SK-N-SH (cell line): ENCODE data around the gene TMEM109.

Experiments used
- EZH2phosphoT487 ChIP-seq: fragments of 200-600 bp; sonication (generic); IDR thresholded peaks from 2 replicates; pipeline ENCODE4 v1.6.1; 2017; ENCODE audit warnings: low read depth, mixed run types, mild to moderate bottlenecking, antibody characterized with exemption, moderate library complexity, borderline replicate concordance
- FOSL2 ChIP-seq: IDR thresholded peaks from 2 replicates; pipeline ENCODE4 v1.4.0; 2012; ENCODE audit warnings: low read depth, mild to moderate bottlenecking, moderate library complexity, borderline replicate concordance
- JUND ChIP-seq: IDR thresholded peaks from 2 replicates; pipeline ENCODE4 v1.4.0; 2012
- NRF1 ChIP-seq: IDR thresholded peaks from 2 replicates; pipeline ENCODE4 v1.6.1; 2012; ENCODE audit warnings: low read depth, mild to moderate bottlenecking, low read length
- POLR2AphosphoS5 ChIP-seq: IDR thresholded peaks from 2 replicates; pipeline ENCODE4 v1.6.1; 2012; ENCODE audit warnings: low read depth, low read length
- TF ChIP-seq, protein P1 (sequence below): fragments of 200-600 bp; sonication (generic); IDR thresholded peaks from 2 replicates; pipeline ENCODE4 v1.6.1; 2017; ENCODE audit warnings: antibody characterized with exemption, mild to moderate bottlenecking, moderate library complexity
- TF ChIP-seq, protein P2 (sequence below): IDR thresholded peaks from 2 replicates; pipeline ENCODE4 v1.4.0; 2012; ENCODE audit warnings: low read depth, borderline replicate concordance
- TF ChIP-seq, protein P3 (sequence below): fragments of 150-350 bp; IDR thresholded peaks from 2 replicates; pipeline ENCODE4 v1.6.1; 2017; ENCODE audit warnings: antibody characterized with exemption, low read length, low read depth, borderline replicate concordance

DNA sequence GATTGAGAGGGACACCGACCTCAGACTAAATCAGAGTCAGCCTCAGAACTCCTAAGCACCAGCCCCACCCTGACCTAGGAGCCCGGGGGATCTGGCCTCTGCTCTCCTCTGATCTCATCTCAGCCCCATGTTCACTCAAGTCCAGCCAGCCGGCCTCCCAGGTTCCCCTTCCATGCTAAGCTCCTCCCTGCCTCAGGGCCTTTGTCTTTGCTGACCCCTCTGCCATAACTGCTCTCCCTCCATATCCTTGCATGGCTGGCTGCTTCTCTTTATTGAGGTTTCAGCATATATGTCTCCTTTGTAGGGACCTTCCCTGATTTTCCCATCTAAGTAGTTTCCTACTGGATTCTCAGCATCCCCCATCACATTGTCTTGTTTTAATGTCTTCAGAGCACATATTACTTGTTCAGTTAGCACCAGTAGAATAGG, 38.8 kb downstream of the TMEM109 start:
- TF ChIP-seq, protein P1, sequence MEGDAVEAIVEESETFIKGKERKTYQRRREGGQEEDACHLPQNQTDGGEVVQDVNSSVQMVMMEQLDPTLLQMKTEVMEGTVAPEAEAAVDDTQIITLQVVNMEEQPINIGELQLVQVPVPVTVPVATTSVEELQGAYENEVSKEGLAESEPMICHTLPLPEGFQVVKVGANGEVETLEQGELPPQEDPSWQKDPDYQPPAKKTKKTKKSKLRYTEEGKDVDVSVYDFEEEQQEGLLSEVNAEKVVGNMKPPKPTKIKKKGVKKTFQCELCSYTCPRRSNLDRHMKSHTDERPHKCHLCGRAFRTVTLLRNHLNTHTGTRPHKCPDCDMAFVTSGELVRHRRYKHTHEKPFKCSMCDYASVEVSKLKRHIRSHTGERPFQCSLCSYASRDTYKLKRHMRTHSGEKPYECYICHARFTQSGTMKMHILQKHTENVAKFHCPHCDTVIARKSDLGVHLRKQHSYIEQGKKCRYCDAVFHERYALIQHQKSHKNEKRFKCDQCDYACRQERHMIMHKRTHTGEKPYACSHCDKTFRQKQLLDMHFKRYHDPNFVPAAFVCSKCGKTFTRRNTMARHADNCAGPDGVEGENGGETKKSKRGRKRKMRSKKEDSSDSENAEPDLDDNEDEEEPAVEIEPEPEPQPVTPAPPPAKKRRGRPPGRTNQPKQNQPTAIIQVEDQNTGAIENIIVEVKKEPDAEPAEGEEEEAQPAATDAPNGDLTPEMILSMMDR = no peak
- no peak for TF ChIP-seq POLR2AphosphoS5
- no peak for TF ChIP-seq EZH2phosphoT487
- TF ChIP-seq NRF1 = no peak
- TF ChIP-seq, protein P2, sequence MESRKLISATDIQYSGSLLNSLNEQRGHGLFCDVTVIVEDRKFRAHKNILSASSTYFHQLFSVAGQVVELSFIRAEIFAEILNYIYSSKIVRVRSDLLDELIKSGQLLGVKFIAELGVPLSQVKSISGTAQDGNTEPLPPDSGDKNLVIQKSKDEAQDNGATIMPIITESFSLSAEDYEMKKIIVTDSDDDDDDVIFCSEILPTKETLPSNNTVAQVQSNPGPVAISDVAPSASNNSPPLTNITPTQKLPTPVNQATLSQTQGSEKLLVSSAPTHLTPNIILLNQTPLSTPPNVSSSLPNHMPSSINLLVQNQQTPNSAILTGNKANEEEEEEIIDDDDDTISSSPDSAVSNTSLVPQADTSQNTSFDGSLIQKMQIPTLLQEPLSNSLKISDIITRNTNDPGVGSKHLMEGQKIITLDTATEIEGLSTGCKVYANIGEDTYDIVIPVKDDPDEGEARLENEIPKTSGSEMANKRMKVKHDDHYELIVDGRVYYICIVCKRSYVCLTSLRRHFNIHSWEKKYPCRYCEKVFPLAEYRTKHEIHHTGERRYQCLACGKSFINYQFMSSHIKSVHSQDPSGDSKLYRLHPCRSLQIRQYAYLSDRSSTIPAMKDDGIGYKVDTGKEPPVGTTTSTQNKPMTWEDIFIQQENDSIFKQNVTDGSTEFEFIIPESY = no peak
- TF ChIP-seq, protein P3, sequence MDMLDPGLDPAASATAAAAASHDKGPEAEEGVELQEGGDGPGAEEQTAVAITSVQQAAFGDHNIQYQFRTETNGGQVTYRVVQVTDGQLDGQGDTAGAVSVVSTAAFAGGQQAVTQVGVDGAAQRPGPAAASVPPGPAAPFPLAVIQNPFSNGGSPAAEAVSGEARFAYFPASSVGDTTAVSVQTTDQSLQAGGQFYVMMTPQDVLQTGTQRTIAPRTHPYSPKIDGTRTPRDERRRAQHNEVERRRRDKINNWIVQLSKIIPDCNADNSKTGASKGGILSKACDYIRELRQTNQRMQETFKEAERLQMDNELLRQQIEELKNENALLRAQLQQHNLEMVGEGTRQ = no peak
- no peak for TF ChIP-seq JUND
- no peak for TF ChIP-seq FOSL2
